Activated CD4-positive, alpha-beta memory T cell treated with anti-CD3 and anti-CD28 coated beads, Interleukin-2, amount 10 ng/mL, durations not matched to agents 7 days and 5 days (primary cell): ENCODE measurements around the gene HOXA1. TPM values are rescaled to one million over a fixed set of nuclear protein-coding genes. Genes with fewer than 3 reads are reported as not detected.

Experiments used
- CTCF ChIA-PET: fragments of 350-600 bp; sonication (Branson Sonifier 250); formaldehyde crosslinking; loops from one replicate; lab custom pipeline; 2021; ENCODE audit warnings: antibody characterized with exemption, inconsistent platforms; lab: Charles Lee
- POLR2A ChIA-PET: fragments of 350-600 bp; sonication (Branson Sonifier 250); formaldehyde crosslinking; loops from one replicate; lab custom pipeline; 2021; ENCODE audit warnings: antibody characterized with exemption; lab: Charles Lee
- DNase-seq: peaks from one replicate; pipeline ENCODE4 v3.0.0-alpha.2; 2020
- H3K27ac Mint-ChIP-seq: one replicate; pipeline ENCODE4 v1.8.0; 2021; ENCODE audit warnings: mild to moderate bottlenecking, mixed read lengths
- H3K27me3 Mint-ChIP-seq: one replicate; pipeline ENCODE4 v1.8.0; 2021; ENCODE audit warnings: mixed read lengths
- H3K36me3 Mint-ChIP-seq: one replicate; pipeline ENCODE4 v1.8.0; 2021; ENCODE audit warnings: low read depth, mixed read lengths
- H3K4me1 Mint-ChIP-seq: one replicate; pipeline ENCODE4 v1.8.0; 2021; ENCODE audit warnings: mixed read lengths
- H3K4me3 Mint-ChIP-seq: one replicate; pipeline ENCODE4 v1.8.0; 2021; ENCODE audit warnings: mild to moderate bottlenecking, mixed read lengths
- H3K9me3 Mint-ChIP-seq: one replicate; pipeline ENCODE4 v1.8.0; 2021; ENCODE audit warnings: mixed read lengths
- total RNA-seq, 2 experiments: library from RNA; stranded (reverse); gene quantifications; one replicate each; pipeline ENCODE4 v1.2.3, GENCODE V29; 2021

HOXA1 gene
- total RNA-seq, 2 experiments from 2014 or later, result 0.70 to 0.86 TPM

DNA sequence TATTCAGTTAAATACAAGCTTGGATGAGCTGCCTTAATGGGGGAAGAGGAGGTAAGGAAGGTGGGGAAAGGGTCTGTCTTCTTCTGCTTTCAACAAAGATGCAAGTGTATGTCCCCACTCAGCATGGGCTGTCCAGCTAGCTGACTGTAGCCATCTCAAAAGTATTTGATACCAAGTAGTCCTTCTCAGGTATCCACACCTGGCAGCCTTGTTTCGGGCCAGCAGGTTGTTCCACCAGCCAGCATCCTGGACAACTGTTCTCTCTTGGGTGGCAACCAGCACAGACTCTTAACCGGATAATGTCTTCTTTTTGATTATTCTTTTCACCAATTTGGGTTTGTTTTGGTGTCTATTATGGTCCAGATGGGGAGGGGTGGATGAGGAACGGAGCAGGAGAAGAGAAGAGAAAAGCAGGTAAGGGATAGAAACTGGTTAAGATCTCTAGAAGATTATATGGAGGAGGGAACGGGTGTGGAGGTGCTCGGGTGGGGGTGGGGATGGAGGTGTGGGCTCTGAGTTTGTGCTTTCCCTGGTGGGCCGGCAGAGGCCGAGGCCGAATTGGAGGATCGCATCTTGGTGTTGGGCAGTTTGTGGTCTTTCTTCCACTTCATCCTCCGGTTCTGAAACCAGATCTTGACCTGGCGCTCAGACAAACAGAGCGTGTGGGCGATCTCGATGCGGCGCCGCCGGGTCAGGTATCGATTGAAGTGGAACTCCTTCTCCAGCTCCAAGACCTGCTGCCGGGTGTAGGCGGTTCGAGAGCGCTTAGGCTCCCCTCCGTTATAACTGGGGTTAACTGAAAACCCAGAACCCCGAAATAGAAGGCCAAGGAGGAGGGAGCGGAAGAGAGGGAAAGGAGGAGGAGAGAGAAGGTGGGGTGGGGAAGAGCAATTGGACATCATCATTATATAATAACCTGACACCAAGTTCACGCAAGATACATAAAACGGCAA is 33.3 kb upstream of the HOXA1 start:
- no peaks in the 10 kb centered on the region for H3K36me3 Mint-ChIP-seq
- no peak overlapping the region for H3K27ac Mint-ChIP-seq
- no peak overlapping the region for H3K4me3 Mint-ChIP-seq
- no peaks in the 10 kb centered on the region for H3K9me3 Mint-ChIP-seq
- DNase-seq, result no peak
- ChIA-PET CTCF (no interaction called here), POLR2A (no interaction called here)
- peaks cover 47% of the 10 kb centered on the region for H3K27me3 Mint-ChIP-seq
- H3K4me1 Mint-ChIP-seq, result peaks cover 4% of the 10 kb centered on the region

DNA sequence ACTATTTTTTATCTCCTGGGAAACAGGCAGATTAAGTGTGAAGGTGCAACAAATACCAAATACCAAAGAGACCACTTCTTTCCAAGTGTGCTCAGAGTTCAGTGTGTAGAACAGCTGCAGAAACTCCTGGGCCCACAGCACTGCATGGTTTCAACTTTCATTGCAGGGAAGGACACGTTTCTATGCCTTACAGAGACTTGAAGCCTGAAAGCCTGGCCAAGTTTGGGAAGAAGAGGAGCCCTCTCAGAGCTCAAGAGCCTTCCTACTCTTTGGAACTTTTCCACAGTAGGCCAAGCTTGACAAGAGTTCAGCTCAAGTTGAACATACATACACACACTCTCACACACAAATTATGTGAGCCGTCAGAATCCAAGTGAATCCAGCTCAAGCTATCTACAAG is 32.2 kb upstream of the HOXA1 start:
- peaks cover 39% of the 10 kb centered on the region for H3K27me3 Mint-ChIP-seq
- H3K27ac Mint-ChIP-seq, result no peak overlapping the region
- no peaks in the 10 kb centered on the region for H3K4me1 Mint-ChIP-seq
- H3K36me3 Mint-ChIP-seq, result no peaks in the 10 kb centered on the region
- no peak for DNase-seq
- no peak overlapping the region for H3K4me3 Mint-ChIP-seq
- ChIA-PET POLR2A (no interaction called here), CTCF (no interaction called here)
- H3K9me3 Mint-ChIP-seq, result no peaks in the 10 kb centered on the region

DNA sequence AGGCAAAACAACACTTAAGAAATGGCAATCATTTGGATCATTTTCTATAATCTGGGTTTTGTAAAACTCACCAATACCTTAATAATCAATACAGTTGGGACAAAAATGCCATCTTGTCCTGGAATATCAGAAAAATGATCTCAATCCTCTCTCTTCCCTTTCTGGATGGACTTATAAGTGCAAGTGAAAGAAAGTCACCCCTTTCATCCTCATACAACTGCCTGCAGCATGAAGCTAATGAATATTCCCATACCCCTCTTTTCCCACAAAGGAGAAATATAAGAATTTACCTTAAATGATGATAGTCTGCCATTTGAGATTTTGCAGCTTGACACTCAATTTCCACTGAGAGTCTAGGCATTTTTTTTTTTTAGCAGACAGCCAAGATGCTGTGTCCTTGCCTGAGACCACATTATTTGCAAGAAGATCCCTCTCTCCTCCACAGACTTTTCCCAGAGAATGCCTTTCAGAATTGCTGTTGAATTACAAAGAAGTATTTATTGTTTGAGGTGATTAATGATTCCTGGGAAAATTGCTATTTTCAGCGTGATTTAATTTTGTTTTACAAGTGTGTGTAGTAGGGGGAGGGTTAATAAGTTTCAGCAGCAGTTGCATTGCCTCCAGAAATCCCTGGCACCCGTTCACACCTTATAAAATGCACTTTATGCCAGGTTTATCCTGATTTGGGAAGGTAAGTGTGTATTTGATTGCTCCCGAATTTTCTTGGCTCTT is 31.0 kb upstream of the HOXA1 start:
- ChIA-PET POLR2A (no interaction called here), CTCF (interaction anchor here (0.7 kb wide), 1 partner anchor 25 kb away, joined by 3 read pairs; no protein-coding TSS in a partner anchor)
- Mint-ChIP-seq H3K9me3 (no peaks in the 10 kb centered on the region), H3K27me3 (peaks cover 30% of the 10 kb centered on the region), H3K4me3 (no peak overlapping the region), H3K36me3 (no peaks in the 10 kb centered on the region), H3K27ac (no peak overlapping the region), H3K4me1 (no peaks in the 10 kb centered on the region)
- no peak for DNase-seq

DNA sequence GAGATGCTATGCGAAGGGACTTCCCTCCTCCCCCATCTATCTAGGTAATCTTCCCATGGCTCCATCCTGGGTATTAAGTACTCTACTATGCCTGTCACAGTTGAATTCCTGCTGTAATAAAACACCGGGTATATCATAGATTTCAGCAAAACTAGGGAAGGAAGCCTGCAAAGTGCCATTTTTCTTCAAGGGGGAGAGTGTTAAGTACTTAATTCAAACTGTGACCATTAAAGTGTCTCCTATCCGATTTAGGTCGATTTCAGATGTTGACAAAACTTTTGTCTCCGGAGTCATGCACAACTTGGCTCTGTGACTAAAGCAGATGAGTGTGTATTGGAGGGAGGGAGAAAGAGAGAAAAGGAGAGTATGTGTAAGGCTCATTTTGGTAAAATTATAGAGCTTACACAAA is 30.2 kb upstream of the HOXA1 start:
- POLR2A ChIA-PET, result no interaction called here
- Mint-ChIP-seq H3K36me3 (no peaks in the 10 kb centered on the region), H3K27ac (no peak overlapping the region), H3K4me3 (no peak overlapping the region), H3K9me3 (no peaks in the 10 kb centered on the region), H3K27me3 (peaks cover 27% of the 10 kb centered on the region), H3K4me1 (no peaks in the 10 kb centered on the region)
- CTCF ChIA-PET, result no interaction called here
- DNase-seq, result no peak

DNA sequence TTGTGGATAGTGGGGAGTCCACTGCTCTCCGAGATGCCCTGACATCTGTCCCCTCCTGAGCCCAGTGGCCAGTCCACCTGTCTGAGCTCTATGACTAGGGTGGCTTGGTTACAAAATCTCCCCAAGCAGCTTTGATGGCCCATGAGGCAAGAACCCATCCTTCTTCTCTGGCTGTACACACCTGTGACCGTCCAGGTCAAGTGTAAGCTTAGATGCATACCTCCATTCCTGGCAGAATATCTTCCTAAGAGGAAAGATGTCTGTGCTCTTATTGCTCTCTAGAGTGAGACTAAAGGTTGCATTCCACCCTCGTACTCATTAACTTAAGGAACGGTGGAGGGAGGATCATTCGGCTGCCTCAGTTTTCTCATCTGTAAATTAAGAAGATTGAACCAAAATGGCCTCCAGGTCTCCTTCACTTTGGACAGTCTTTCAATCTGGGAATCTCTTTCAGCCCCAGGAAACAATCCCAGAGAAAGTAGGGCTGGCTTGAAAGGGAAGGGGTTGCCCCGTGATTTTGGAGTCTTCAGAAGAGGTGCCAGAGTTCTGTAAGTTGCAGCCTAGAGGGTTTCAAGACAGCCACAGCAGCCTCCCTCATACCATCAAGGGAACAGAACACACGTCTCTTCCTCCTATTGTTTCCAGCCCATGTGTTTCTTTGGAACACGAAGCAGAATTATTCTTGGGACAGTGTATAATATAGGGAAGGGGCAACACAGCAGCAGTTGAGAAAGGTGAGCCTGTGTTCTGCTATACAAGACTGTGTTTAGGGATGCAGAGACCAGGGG is 29.3 kb upstream of the HOXA1 start:
- Mint-ChIP-seq H3K36me3 (no peaks in the 10 kb centered on the region), H3K9me3 (no peaks in the 10 kb centered on the region), H3K27me3 (peaks cover 27% of the 10 kb centered on the region), H3K4me1 (no peaks in the 10 kb centered on the region), H3K4me3 (no peak overlapping the region), H3K27ac (no peak overlapping the region)
- ChIA-PET CTCF (no interaction called here), POLR2A (no interaction called here)
- DNase-seq, result no peak

DNA sequence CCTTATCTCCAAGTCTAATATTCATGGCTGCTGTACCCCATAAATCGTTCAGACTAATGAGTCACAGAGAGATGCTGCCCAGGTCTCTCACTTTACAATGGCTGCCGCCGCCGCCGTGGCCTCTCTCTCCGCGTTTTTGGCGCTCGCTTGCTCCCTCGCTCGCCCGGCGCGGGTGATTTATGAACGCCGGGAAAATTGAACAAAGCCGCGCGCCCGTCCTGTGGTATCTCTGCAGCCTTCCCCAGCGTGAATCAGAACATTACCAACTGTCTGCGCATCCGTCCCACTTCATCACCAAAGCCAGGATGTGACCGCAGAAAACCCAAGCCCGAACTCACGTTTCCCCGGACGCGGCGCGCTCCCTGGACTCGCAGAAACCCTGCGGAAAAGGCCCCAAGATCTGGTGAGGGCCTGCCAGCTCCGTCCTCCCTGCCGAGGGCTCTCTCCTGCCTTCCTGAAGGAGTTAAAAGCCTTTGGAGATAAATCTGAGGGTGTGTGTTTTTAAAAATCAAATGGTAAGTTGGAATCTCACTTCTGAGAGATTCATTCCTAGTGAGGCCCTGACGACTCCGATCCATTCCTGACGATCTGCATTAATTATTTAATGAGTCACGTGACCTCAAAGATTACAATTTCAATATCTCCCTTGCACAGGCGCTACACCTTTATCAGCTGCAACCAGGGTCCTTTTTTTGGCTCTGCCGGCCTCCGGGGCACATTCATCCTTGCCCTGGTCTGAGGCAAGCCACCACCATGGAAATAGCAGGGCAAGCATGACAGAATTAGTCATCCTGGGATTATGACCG is 28.5 kb upstream of the HOXA1 start:
- H3K27me3 Mint-ChIP-seq, result peaks cover 28% of the 10 kb centered on the region
- no peaks in the 10 kb centered on the region for H3K9me3 Mint-ChIP-seq
- H3K27ac Mint-ChIP-seq, result no peak overlapping the region
- ChIA-PET POLR2A (no interaction called here), CTCF (no interaction called here)
- no peaks in the 10 kb centered on the region for H3K4me1 Mint-ChIP-seq
- no peak overlapping the region for H3K4me3 Mint-ChIP-seq
- no peak for DNase-seq
- no peaks in the 10 kb centered on the region for H3K36me3 Mint-ChIP-seq

DNA sequence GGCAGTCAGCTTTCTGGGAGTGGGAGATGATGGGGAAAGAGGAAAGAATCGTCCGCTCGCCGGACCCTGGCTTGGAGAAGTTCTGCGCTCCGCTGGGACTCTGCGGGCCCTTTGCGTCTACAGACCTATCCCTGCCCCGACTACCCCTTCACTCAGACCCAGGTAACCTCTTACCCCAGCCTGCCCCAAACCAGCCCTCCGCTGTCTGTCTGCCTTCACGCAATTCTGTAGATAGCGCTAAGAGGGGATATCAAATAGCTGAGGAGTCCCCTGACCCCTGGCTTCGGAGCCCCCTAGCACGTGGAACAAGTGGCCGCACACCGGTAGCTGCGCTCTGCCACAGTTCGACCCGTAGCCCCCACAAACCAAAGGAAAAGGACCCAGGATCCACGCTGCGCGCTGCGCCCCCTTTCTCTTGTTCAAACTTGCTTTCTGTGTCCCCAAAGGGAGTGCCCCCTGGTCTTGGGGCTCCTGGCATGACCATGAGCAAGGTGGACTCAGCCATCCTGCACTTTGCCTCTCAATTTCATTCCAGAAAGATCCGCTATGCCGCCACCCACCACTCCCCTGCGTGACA is 27.8 kb upstream of the HOXA1 start:
- POLR2A ChIA-PET, result no interaction called here
- DNase-seq, result no peak
- no peak overlapping the region for H3K4me3 Mint-ChIP-seq
- H3K9me3 Mint-ChIP-seq, result no peaks in the 10 kb centered on the region
- H3K36me3 Mint-ChIP-seq, result no peaks in the 10 kb centered on the region
- no peak overlapping the region for H3K27ac Mint-ChIP-seq
- H3K27me3 Mint-ChIP-seq, result peaks cover 26% of the 10 kb centered on the region
- H3K4me1 Mint-ChIP-seq, result no peaks in the 10 kb centered on the region
- CTCF ChIA-PET, result no interaction called here

DNA sequence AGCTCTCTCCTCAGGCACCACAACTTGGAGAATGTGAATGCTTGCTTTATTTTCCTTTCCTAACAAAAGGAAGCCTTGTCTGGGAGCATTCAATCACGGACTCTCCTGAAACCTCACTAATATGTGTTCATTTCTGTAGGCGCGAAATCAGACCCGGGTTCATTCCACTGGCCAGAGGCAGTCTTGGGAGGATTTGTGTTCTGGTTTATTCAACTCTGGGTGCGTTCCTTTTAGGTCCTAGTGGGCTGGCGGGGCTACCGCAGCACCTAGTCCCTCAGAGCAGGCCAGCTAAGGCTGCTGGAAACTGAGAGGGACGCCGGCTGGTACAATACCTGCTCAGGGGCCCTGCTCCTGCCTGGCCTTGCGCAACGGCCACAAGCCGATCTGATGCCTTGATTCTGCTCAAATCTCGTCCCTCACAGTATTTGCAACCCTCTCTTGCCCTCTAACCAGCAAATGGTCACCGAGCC is 27.2 kb upstream of the HOXA1 start:
- Mint-ChIP-seq H3K4me3 (no peak overlapping the region), H3K9me3 (no peaks in the 10 kb centered on the region), H3K4me1 (no peaks in the 10 kb centered on the region), H3K36me3 (no peaks in the 10 kb centered on the region), H3K27me3 (peaks cover 23% of the 10 kb centered on the region), H3K27ac (no peak overlapping the region)
- no peak for DNase-seq
- POLR2A ChIA-PET, result no interaction called here
- CTCF ChIA-PET, result no interaction called here

DNA sequence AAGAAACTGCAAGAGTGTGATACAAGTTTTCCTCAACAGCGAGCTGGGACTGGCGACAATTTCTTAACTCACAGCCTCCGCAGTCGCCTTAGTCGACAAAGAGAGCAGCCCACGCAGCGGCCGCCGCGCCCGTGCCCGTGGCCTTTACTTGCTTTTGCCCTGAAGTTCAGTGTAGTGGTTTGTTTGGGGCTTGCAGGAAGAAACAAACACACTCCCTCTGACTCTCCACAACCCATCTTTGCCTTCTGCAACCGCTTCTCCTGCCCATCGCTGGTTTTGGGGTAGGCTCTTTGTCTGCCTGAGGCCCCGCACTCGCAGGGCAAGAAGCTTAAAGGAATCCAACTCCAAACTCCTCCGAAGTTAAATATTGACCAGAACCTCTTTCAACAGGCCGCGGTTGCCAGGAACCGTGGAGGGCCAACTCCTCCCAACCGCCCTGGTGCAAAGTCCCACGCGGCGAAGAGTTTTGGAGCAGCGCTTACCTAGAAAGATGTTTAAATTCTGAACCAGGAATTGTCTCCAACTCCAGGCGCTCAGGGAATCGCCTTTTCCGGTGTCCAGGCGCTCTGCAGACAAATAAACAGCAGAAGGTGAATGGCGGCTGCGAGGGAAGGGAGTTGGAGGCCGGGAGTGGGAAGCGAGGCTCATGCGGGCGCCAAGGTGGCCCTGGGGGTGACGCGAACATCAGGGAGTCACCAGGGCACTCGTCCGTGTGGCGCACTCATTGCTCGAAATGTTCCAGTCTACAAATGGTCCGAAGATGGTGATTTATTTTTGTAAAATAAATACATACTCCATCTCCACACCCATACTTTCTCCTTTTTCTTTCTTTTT is 26.5 kb upstream of the HOXA1 start:
- no peak for DNase-seq
- no peaks in the 10 kb centered on the region for H3K9me3 Mint-ChIP-seq
- peaks cover 15% of the 10 kb centered on the region for H3K27me3 Mint-ChIP-seq
- no peak overlapping the region for H3K27ac Mint-ChIP-seq
- no peaks in the 10 kb centered on the region for H3K4me1 Mint-ChIP-seq
- ChIA-PET POLR2A (no interaction called here), CTCF (no interaction called here)
- H3K4me3 Mint-ChIP-seq, result no peak overlapping the region
- no peaks in the 10 kb centered on the region for H3K36me3 Mint-ChIP-seq

DNA sequence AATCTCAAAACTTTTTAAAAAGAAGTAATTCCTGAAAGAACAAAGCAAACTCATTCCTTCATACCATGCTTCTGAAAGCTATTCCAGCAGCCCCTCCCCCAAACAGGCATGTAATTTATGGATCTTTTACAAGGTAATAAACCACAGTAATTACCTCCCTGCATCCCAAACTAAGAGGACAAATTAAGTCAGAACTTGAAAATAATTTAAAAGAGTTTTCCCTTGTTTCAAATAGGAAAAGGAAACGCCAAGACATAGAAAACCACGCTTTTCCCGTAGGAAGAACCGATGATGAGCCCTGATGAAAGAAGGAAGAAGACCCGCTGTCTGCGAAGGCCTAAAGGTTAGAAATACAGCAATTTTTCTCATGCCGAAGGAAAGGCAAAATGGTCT is 25.9 kb upstream of the HOXA1 start:
- no peak overlapping the region for H3K27ac Mint-ChIP-seq
- H3K36me3 Mint-ChIP-seq, result no peaks in the 10 kb centered on the region
- H3K4me3 Mint-ChIP-seq, result no peak overlapping the region
- no peaks in the 10 kb centered on the region for H3K4me1 Mint-ChIP-seq
- ChIA-PET CTCF (no interaction called here), POLR2A (no interaction called here)
- no peaks in the 10 kb centered on the region for H3K9me3 Mint-ChIP-seq
- H3K27me3 Mint-ChIP-seq, result peaks cover 10% of the 10 kb centered on the region
- no peak for DNase-seq

DNA sequence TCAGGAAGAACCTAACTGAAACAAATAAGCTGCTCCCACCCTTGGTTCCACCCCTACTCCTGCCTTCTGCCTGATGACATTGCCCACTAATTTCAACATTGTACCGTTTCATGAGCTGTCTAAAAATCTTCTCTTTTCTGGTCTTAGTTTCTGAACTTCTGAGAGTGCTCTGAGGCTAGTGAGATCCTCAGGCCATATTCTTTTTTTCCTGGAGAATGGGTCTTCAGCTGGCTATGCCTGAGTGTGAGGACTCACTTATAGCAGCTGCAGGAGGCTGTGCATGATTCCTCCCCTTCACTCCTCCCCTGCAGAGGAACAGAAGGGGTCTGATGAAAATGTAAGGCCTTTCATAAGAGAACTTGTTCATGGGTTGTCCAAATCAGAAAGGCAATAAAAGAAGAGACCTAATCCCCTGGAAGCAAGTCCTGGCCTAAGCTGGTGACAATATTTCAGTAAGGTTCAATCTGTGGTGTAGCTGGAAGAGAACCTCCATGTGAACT is 23.7 kb upstream of the HOXA1 start:
- H3K27ac Mint-ChIP-seq, result no peak overlapping the region
- no peak overlapping the region for H3K4me3 Mint-ChIP-seq
- no peaks in the 10 kb centered on the region for H3K36me3 Mint-ChIP-seq
- peaks cover 4% of the 10 kb centered on the region for H3K27me3 Mint-ChIP-seq
- DNase-seq, result no peak
- ChIA-PET POLR2A (no interaction called here), CTCF (interaction anchor here (1.0 kb wide), 1 partner anchor 11 kb away, joined by 3 read pairs; no protein-coding TSS in a partner anchor)
- no peaks in the 10 kb centered on the region for H3K4me1 Mint-ChIP-seq
- no peaks in the 10 kb centered on the region for H3K9me3 Mint-ChIP-seq
